Measurements from ENCODE around the gene PTTG2.

GRCh38 chr4:37946503-37947179 lies 13.6 kb upstream of the PTTG2 start:
- TF ChIP-seq POLR2A (IDR thresholded peaks at IDR 0.05) (no peak), CTCF (IDR thresholded peaks at IDR 0.05) (no peak)
